ENCODE data around the gene DAD1.
"Not testable (repeated sequence)": the region's sequence is repeated elsewhere in the genome, so short reads cannot be mapped to it uniquely, and the experiment has no call there.

The DAD1 gene

DNA sequence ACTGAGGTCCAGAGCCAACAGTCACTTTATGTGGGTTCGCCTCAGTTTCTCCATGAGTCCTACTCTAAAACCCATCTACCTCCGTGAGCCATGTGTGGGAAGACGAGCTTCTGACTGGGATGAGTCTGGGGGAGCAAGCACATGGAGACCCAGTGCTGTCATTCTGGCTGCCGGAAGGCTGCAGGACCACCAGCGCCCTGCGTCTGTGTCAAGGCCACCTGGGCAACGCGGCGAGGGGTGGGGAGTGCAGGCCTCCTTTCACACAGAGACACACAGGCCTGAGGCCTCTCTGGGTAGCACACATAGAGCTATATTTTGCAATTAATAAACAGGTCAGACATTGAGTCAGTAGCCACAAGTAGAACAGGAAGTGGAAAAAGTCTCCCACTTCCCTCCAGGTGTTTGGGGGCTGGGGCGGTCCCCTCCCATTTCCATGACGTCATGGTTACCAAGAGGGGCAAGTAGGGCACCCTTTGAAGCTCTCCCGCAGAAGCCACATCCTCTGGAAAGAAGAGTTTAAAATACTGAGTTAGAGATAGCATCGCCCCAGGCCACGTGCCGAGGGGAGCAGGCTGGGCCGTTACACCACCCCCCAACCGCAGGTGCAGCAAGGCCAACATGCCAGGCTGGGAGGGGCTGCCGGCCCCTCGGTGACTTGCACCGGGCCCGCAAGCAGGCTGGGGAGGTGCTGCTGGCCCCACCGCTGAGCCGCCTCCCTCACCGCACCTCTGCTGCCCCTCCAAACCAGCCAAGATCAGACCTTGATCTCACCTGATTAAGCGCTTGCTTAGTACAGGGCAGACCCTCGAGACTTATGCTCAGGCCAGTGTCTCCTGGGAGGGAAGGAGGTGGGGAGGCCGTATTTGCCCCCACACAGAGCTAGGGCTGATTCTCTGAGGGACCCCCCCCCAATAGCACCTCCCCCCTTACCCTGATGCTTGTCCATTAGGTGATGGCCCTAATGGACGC is 32.7 kb downstream of the DAD1 start:
- Mint-ChIP-seq H3K4me1 (ENCODE audit: low read depth) (peaks cover 82% of the 10 kb centered on the region), H3K36me3 (ENCODE audit: low read depth) (peaks cover 37% of the 10 kb centered on the region), H3K9me3 (no peaks in the 10 kb centered on the region), H3K27me3 (ENCODE audit: low read depth) (peaks cover 4% of the 10 kb centered on the region), H3K4me3 (peak overlapping the region; percentile 81), H3K27ac (peak overlapping the region; percentile 99)

DNA sequence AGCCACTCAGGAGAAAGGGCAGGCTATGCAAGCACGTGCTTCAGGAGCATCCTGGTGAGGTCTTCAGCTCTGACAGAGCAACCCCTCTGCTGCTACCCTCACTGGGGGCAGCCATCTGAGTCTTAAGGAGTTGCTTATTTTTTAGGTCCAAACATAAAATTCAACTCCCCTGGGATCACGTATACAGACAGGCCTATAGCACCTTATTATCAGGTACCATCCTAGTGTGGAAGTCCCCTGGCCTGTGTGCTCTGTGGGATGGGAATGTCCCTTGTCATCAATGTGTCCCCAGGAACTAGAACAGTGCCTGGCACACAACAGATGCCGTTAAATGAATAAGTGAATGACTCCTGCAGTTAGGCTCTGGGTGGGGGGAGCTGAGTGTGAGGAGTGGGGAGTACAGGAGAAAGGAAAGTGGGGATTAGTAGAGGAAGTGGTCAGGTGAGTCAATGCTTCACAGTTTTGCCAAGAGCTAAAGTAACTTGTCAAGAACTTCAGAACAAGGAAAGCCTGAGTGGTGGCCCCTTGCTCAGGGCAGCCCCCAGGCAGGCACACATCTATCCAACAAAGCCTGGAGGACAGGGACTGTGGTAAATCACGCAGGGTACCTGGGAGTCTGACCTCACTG is 33.5 kb downstream of the DAD1 start:
- Mint-ChIP-seq H3K36me3 (ENCODE audit: low read depth) (peaks cover 45% of the 10 kb centered on the region), H3K9me3 (no peaks in the 10 kb centered on the region), H3K4me1 (ENCODE audit: low read depth) (peaks cover 84% of the 10 kb centered on the region), H3K4me3 (peak overlapping the region; percentile 81), H3K27me3 (ENCODE audit: low read depth) (peaks cover 4% of the 10 kb centered on the region), H3K27ac (peak overlapping the region; percentile 99)

- Mint-ChIP-seq H3K36me3 (ENCODE audit: low read depth) (peaks cover 53% of the 10 kb centered on the region), H3K9me3 (no peaks in the 10 kb centered on the region), H3K27me3 (ENCODE audit: low read depth) (peaks cover 4% of the 10 kb centered on the region), H3K4me1 (ENCODE audit: low read depth) (peaks cover 86% of the 10 kb centered on the region), H3K27ac (peak overlapping the region; percentile 99), H3K4me3 (peak overlapping the region; percentile 81)
These were observed 34.3 kb downstream of the DAD1 start for GRCh38 chr14:22554498-22555383.

DNA sequence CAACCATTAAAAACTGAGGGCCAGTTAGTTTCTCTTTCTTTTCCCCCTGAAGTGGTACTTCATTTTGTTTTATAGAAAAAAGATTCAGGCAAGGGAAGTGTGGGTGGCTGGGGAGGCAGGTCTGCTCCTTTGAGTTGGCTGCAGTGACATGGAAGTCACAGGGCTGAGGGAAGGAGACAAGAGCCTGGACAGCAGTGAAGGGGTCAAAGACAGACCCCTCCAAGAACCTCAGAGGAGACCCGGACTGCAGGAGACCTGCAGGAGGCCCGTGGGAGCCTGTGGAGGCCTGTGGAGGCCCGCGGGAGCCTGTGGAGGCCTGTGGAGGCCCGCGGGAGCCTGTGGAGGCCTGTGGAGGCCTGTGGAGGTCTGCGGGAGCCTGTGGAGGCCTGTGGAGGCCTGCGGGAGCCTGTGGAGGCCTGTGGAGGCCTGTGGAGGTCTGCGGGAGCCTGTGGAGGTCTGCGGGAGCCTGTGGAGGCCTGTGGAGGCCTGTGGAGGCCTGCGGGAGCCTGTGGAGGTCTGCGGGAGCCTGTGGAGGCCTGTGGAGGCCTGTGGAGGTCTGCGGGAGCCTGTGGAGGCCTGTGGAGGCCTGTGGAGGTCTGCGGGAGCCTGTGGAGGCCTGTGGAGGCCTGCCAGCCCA is 35.0 kb downstream of the DAD1 start:
- Mint-ChIP-seq H3K36me3 (ENCODE audit: low read depth) (peaks cover 57% of the 10 kb centered on the region), H3K4me1 (ENCODE audit: low read depth) (peaks cover 87% of the 10 kb centered on the region), H3K27ac (peak overlapping the region; percentile 99), H3K4me3 (peak overlapping the region; percentile 25)
- H3K9me3 Mint-ChIP-seq; H3K27me3 Mint-ChIP-seq (ENCODE audit: low read depth): not testable (repeated sequence)

DNA sequence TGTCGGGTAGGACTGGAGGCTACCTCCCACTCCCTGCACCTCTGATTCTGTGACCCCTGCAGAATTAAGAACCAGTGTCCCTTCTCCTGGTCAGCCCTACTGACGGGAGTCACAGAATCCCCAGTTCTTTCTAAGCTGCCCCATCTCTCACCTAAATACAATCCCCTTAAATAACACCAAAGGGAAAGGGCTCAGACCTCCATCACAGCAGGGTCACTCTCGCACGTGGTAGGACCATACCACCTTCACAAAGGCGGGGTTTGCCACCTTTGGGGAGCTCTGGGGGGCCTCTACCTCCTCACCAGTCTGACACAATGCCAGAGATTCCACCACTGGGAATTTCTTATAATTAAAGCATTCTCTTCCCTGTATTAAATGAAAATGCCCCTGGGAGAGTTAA is 35.6 kb downstream of the DAD1 start:
- Mint-ChIP-seq H3K27me3 (ENCODE audit: low read depth) (peaks cover 4% of the 10 kb centered on the region), H3K27ac (peak overlapping the region; percentile 97), H3K4me1 (ENCODE audit: low read depth) (peaks cover 85% of the 10 kb centered on the region), H3K36me3 (ENCODE audit: low read depth) (peaks cover 61% of the 10 kb centered on the region), H3K9me3 (no peaks in the 10 kb centered on the region), H3K4me3 (peak overlapping the region; percentile 25)

DNA sequence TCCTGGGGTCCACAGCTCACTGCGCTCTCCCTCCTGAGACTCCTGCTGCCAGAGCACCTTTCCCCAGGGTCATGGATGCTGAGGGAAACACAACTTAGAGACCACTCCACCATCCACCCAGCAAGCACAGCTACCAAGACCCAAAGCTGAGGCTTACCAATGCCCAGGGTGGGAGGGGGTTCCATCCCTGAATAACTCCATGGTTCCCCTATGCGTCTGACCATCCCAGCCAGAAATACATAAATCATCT is 36.3 kb downstream of the DAD1 start:
- Mint-ChIP-seq H3K4me1 (ENCODE audit: low read depth) (peaks cover 86% of the 10 kb centered on the region), H3K27ac (peak overlapping the region; percentile 97), H3K36me3 (ENCODE audit: low read depth) (peaks cover 68% of the 10 kb centered on the region), H3K9me3 (no peaks in the 10 kb centered on the region), H3K4me3 (peak overlapping the region; percentile 88), H3K27me3 (ENCODE audit: low read depth) (peaks cover 4% of the 10 kb centered on the region)

DNA sequence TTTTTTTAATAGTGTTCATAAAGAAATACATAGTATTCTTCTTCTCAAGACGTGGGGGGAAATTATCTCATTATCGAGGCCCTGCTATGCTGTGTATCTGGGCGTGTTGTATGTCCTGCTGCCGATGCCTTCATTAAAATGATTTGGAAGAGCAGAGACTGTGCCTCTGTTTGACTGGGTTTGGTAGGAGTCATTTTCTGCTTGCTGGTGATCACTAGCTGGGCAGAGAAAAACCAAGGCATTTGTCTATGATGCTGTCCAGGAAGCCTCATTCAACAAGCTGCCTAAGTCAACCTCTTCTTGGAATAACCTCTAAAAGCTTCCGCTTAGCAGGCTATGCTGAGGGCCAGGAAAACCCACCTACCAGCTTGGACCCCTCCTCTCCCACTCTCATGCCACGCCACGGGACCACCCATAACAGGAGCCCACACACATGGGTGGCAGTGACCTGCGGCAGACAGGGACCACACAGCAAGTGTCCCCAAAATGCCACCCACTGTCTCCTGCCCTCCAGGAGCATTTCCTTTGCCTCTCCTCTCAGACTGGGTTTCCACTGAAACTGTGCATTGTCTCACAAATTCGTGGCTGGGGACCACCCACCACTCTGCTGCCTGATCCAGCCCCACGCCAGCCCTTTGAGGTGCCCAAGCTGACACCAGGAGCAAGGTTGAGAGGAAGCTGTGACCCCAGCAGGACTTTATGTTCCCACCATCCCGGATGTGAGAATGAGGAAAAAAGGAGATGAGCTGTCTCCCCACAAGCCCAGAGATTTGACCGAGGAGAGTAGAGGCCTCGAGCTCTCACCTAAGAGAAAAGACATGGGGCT is 36.8 kb downstream of the DAD1 start:
- peak overlapping the region; percentile 97 for H3K27ac Mint-ChIP-seq
- peaks cover 85% of the 10 kb centered on the region for H3K4me1 Mint-ChIP-seq (ENCODE audit: low read depth)
- H3K27me3 Mint-ChIP-seq (ENCODE audit: low read depth) = peaks cover 4% of the 10 kb centered on the region
- no peaks in the 10 kb centered on the region for H3K9me3 Mint-ChIP-seq
- H3K36me3 Mint-ChIP-seq (ENCODE audit: low read depth) = peaks cover 73% of the 10 kb centered on the region
- H3K4me3 Mint-ChIP-seq = peak overlapping the region; percentile 88

DNA sequence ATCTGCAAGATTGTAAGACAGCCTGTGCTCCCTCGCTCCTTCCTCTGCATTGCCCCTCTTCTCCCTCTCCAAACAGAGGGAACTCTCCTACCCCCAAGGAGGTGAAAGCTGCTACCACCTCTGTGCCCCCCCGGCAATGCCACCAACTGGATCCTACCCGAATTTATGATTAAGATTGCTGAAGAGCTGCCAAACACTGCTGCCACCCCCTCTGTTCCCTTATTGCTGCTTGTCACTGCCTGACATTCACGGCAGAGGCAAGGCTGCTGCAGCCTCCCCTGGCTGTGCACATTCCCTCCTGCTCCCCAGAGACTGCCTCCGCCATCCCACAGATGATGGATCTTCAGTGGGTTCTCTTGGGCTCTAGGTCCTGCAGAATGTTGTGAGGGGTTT is 37.4 kb downstream of the DAD1 start:
- Mint-ChIP-seq H3K27ac (peak overlapping the region; percentile 97), H3K4me3 (peak overlapping the region; percentile 88), H3K4me1 (ENCODE audit: low read depth) (peaks cover 89% of the 10 kb centered on the region), H3K36me3 (ENCODE audit: low read depth) (peaks cover 78% of the 10 kb centered on the region), H3K27me3 (ENCODE audit: low read depth) (peaks cover 4% of the 10 kb centered on the region), H3K9me3 (no peaks in the 10 kb centered on the region)

DNA sequence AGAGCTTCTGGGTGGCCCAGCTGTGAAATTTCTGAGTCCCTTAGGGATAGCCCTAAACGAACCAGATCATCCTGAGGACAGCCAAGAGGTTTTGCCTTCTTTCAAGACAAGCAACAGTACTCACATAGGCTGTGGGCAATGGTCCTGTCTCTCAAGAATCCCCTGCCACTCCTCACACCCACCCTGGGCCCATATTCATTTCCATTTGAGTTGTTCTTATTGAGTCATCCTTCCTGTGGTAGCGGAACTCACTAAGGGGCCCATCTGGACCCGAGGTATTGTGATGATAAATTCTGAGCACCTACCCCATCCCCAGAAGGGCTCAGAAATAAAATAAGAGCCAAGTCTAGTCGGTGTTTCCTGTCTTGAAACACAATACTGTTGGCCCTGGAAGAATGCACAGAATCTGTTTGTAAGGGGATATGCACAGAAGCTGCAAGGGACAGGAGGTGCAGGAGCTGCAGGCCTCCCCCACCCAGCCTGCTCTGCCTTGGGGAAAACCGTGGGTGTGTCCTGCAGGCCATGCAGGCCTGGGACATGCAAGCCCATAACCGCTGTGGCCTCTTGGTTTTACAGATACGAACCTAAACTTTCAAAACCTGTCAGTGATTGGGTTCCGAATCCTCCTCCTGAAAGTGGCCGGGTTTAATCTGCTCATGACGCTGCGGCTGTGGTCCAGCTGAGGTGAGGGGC is 38.9 kb downstream of the DAD1 start:
- Mint-ChIP-seq H3K4me1 (ENCODE audit: low read depth) (peaks cover 91% of the 10 kb centered on the region), H3K27ac (peak overlapping the region; percentile 97), H3K27me3 (ENCODE audit: low read depth) (no peaks in the 10 kb centered on the region), H3K9me3 (no peaks in the 10 kb centered on the region), H3K36me3 (ENCODE audit: low read depth) (peaks cover 86% of the 10 kb centered on the region), H3K4me3 (peak overlapping the region; percentile 88)

GRCh38 chr14:22549324-22549962 is 39.6 kb downstream of the DAD1 start:
- Mint-ChIP-seq H3K9me3 (no peaks in the 10 kb centered on the region), H3K27me3 (ENCODE audit: low read depth) (no peaks in the 10 kb centered on the region), H3K27ac (peak overlapping the region; percentile 97), H3K4me3 (peak overlapping the region; percentile 88), H3K36me3 (ENCODE audit: low read depth) (peaks cover 92% of the 10 kb centered on the region), H3K4me1 (ENCODE audit: low read depth) (peaks cover 91% of the 10 kb centered on the region)

DNA sequence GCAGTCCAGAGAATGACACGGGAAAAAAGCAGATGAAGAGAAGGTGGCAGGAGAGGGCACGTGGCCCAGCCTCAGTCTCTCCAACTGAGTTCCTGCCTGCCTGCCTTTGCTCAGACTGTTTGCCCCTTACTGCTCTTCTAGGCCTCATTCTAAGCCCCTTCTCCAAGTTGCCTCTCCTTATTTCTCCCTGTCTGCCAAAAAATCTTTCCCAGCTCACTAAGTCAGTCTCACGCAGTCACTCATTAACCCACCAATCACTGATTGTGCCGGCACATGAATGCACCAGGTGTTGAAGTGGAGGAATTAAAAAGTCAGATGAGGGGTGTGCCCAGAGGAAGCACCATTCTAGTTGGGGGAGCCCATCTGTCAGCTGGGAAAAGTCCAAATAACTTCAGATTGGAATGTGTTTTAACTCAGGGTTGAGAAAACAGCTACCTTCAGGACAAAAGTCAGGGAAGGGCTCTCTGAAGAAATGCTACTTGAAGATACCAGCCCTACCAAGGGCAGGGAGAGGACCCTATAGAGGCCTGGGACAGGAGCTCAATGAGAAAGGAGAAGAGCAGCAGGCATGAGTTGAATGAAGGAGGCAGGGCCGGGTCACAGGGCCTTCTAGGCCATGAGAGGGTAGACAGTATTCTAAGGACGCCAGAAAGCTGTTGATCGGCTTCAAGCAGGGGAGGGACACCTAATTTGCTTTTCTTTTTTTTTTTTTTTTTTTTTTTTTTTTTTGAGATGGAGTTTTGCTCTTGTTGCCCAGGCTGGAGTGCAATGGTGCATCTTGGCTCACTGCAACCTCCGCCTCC is 40.9 kb downstream of the DAD1 start:
- peak overlapping the region; percentile 88 for H3K4me3 Mint-ChIP-seq
- H3K4me1 Mint-ChIP-seq (ENCODE audit: low read depth) = peaks cover 93% of the 10 kb centered on the region
- peaks cover 95% of the 10 kb centered on the region for H3K36me3 Mint-ChIP-seq (ENCODE audit: low read depth)
- no peaks in the 10 kb centered on the region for H3K27me3 Mint-ChIP-seq (ENCODE audit: low read depth)
- peak overlapping the region; percentile 97 for H3K27ac Mint-ChIP-seq
- H3K9me3 Mint-ChIP-seq = no peaks in the 10 kb centered on the region

- Mint-ChIP-seq H3K27ac (peak overlapping the region; percentile 97), H3K27me3 (ENCODE audit: low read depth) (no peaks in the 10 kb centered on the region), H3K36me3 (ENCODE audit: low read depth) (peaks cover 94% of the 10 kb centered on the region), H3K4me1 (ENCODE audit: low read depth) (peaks cover 93% of the 10 kb centered on the region), H3K9me3 (no peaks in the 10 kb centered on the region), H3K4me3 (peak overlapping the region; percentile 83)
These were observed 41.6 kb downstream of the DAD1 start for GRCh38 chr14:22547313-22547947.
